Measurements from ENCODE around the gene KRT28.

GRCh38 chr17:40791111-40791510 is 8.6 kb downstream of the KRT28 start:
- TF ChIP-seq SUZ12 (IDR thresholded peaks at IDR 0.05; ENCODE audit: extremely low read depth, insufficient read depth, insufficient read length) (no peak), ZNF274 (IDR thresholded peaks at IDR 0.05; ENCODE audit: low read depth, low read length) (no peak)

Measured in NT2/D1 (cell line).